ENCODE results near the gene IHH. TPM values are rescaled to one million over a fixed set of nuclear protein-coding genes. Genes with fewer than 3 reads are reported as not detected.

The IHH gene
- total RNA-seq, 4 donors from 2014 or later, result 0.38 TPM; not detected in 3

DNA sequence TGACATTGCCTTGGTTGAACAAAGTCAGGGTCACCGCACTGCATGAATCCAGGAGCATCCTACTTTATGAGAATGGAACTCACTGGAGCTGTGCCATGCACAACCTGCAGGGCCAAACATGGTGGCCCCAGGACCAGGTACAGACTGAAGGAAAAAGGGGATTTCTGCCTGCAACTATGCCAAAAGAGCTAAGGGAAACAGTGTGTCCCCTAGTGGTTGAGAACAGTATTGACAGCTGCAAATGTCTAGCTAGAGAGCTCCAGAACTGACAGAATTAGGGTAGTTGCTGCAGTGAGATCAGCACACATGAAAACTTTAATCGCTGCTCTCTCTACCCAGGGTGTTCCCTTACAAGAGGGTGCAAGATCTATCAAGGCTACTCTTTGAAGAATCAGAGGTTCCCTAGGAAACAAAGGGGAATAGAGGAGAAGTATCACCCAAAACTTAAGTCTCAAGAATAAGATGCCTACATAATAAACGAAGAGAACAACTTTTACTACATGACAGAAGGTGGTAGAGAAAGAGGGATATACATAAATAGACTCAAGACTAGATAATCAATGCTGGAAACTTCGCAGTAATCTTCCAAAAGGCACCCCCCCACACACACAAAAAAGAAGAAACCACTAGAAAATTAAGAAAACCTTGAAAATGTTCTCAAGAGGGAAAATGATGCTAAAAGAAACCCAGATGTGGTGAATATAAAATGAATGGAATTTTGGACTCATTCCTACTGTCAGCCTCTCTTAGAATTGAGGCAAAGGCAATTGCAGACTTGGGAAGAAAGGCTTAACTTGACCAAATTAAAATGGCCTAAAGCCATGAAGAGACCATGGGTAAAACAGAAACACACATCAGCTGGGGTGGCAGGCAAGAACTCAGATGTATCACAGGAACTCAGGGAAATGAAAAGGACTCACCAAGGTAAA, 43.6 kb upstream of the IHH start:
- TF ChIP-seq, protein P1, sequence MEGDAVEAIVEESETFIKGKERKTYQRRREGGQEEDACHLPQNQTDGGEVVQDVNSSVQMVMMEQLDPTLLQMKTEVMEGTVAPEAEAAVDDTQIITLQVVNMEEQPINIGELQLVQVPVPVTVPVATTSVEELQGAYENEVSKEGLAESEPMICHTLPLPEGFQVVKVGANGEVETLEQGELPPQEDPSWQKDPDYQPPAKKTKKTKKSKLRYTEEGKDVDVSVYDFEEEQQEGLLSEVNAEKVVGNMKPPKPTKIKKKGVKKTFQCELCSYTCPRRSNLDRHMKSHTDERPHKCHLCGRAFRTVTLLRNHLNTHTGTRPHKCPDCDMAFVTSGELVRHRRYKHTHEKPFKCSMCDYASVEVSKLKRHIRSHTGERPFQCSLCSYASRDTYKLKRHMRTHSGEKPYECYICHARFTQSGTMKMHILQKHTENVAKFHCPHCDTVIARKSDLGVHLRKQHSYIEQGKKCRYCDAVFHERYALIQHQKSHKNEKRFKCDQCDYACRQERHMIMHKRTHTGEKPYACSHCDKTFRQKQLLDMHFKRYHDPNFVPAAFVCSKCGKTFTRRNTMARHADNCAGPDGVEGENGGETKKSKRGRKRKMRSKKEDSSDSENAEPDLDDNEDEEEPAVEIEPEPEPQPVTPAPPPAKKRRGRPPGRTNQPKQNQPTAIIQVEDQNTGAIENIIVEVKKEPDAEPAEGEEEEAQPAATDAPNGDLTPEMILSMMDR (IDR thresholded peaks at IDR 0.05), result peak; percentile 48 to 76 (median 64)
- TF ChIP-seq POLR2A (IDR thresholded peaks at IDR 0.05), result no peak

DNA sequence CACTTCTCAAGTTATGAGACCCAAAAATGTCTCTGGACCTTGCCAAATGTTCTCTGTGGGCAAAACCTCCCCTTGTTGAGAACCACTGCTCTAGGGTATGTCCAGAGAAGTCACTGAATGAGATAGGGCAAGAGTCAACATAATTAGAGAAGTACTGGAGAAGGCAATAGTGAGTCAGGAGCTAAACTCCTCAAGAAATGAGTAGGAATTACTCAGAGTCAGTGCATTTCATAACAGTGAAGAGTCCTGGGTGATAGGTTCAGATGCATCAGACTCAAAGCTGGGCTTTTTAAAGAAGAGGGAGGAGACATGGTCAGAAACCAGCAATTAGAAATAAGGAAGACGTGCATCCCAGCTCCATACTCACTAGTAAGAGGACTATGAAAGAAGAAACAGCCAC, 38.6 kb upstream of the IHH start:
- no peak overlapping the region for H3K27ac ChIP-seq
- intact Hi-C loops (cut with DNase I), result no loop called here
- no peaks in the 10 kb centered on the region for H3K27me3 ChIP-seq
- no peaks in the 10 kb centered on the region for H3K4me1 ChIP-seq
- no peak for TF ChIP-seq POLR2A (IDR thresholded peaks at IDR 0.05)
- TF ChIP-seq, protein P1 (IDR thresholded peaks at IDR 0.05), result no peak
- no peak for DNase-seq
- H3K36me3 ChIP-seq, result peaks cover 0 to 4% (median 0%) of the 10 kb centered on the region in 3 donors
- H3K9me3 ChIP-seq, result no peaks in the 10 kb centered on the region
- no peak overlapping the region for H3K4me3 ChIP-seq
- WGBS, 2 donors, result 78 to 92% methylated on average over 1 of the region's 1 CpG

More for the DNA sequence above, 43.6 kb upstream of the IHH start:
- 61 to 72% methylated on average over 4 of the region's 4 CpGs for WGBS, 2 donors
- Histone ChIP-seq H3K27ac (no peak overlapping the region), H3K36me3 (peaks cover 0 to 4% (median 0%) of the 10 kb centered on the region in 3 donors), H3K4me3 (no peak overlapping the region), H3K9me3 (no peaks in the 10 kb centered on the region), H3K27me3 (no peaks in the 10 kb centered on the region), H3K4me1 (peaks cover 0 to 7% (median 4%) of the 10 kb centered on the region in 3 donors)
- DNase-seq, result no peak
- intact Hi-C loops (cut with DNase I), result no loop called here

DNA sequence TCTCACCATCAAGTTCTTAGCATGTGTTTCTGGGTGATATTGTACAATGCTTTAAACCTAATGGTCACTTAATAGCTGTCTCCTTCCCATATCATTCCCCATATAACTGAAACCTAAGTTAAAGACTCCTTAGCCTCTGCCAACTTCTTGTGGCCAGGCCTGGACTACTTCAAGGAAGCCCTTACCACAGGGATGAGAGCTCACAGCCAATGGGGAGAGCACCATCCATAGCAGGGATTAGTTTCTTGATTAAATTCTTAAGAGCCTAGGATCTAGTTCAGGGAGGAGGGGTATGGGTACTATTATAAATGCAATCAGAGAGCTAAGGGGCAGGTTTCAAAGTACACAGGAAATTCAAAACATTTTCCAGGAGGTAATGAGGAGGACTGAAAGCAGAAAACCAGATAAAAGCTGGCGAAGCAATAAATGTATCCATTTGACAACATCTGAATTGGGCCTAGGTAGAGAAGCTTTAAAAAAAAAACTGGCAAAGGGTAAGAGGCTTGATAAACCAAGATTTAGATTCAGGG, 34.8 kb upstream of the IHH start:
- DNase-seq, result no peak
- no peaks in the 10 kb centered on the region for H3K9me3 ChIP-seq
- H3K27ac ChIP-seq, result no peak overlapping the region
- H3K4me1 ChIP-seq, result no peaks in the 10 kb centered on the region
- H3K36me3 ChIP-seq, result peaks cover 0 to 4% (median 0%) of the 10 kb centered on the region in 3 donors
- H3K27me3 ChIP-seq, result no peaks in the 10 kb centered on the region
- TF ChIP-seq, protein P1 (IDR thresholded peaks at IDR 0.05), result no peak
- no peak for TF ChIP-seq POLR2A (IDR thresholded peaks at IDR 0.05)
- intact Hi-C loops (cut with DNase I), result no loop called here
- no peak overlapping the region for H3K4me3 ChIP-seq
- 88 to 100% methylated on average over 1 of the region's 1 CpG for WGBS, 2 donors

DNA sequence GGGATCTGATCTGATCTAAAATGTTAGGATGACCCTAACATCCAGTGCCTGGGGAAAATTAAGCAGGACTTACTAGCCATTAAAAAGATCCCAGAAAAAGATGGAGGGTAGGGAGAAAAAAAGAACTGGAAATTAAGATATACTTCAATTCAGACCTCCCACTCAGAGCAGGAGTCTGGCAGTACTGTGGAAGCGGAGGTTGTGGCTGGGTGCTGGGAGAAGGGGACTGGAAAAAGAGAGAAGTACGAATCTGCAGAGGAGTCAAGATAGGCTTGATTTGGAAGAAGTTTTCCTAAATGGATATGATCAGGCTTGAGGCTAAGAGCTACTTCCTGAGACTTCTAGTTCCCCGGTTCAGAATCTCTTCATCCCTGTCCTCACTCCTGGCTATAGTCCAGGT, 33.5 kb upstream of the IHH start:
- Histone ChIP-seq H3K9me3 (no peaks in the 10 kb centered on the region), H3K4me3 (no peak overlapping the region), H3K36me3 (no peaks in the 10 kb centered on the region), H3K27me3 (no peaks in the 10 kb centered on the region), H3K4me1 (no peaks in the 10 kb centered on the region), H3K27ac (no peak overlapping the region)
- TF ChIP-seq, protein P1 (IDR thresholded peaks at IDR 0.05), result no peak
- TF ChIP-seq POLR2A (IDR thresholded peaks at IDR 0.05), result no peak
- 74 to 86% methylated on average over 3 of the region's 3 CpGs for WGBS, 2 donors
- DNase-seq, result no peak
- intact Hi-C loops (cut with DNase I), result no loop called here

Measured in esophagus squamous epithelium (tissue), 5 donors.